Sigmoid colon (tissue), 7 donors: ENCODE results near the gene TRABD2B. TPM values are rescaled to one million over a fixed set of nuclear protein-coding genes. Genes with fewer than 3 reads are reported as not detected.

Source experiments
- DNase-seq: peaks from one replicate; pipeline ENCODE4 v3.0.0-alpha.2; 2019
- H3K27ac ChIP-seq, 4 donors: fragments of 200-600 bp; sonication (generic); one replicate each; pipeline ENCODE4 v1.5.1; 2016 to 2019; ENCODE audit warnings: mild to moderate bottlenecking in 1 of 4
- H3K27me3 ChIP-seq, 3 donors: fragments of 200-600 bp; sonication (generic); one replicate each; pipeline ENCODE4 v1.5.1; 2019; ENCODE audit warnings: mild to moderate bottlenecking in 1 of 3
- H3K36me3 ChIP-seq, 4 donors: fragments of 200-600 bp; sonication (generic); one replicate each; pipeline ENCODE4 v1.5.1; 2016 to 2019
- H3K4me1 ChIP-seq, 4 donors: fragments of 200-600 bp; sonication (generic); one replicate each; pipeline ENCODE4 v1.5.1; 2017 to 2019
- H3K4me3 ChIP-seq, 4 donors: fragments of 200-600 bp; sonication (generic); one replicate each; pipeline ENCODE4 v1.5.1; 2017 to 2019; ENCODE audit warnings: mild to moderate bottlenecking in 2 of 4, moderate library complexity in 1 of 4
- H3K9me3 ChIP-seq, 4 donors: fragments of 200-600 bp in 3 of 4; sonication (generic) in 3 of 4; one replicate each; pipeline versions ENCODE4 v1.5.1 to v1.6.1; 2013 to 2019
- EP300 ChIP-seq, 4 donors: sonication (generic); formaldehyde crosslinking; IDR thresholded peaks; one replicate each; pipeline ENCODE4 v1.6.1; 2017; ENCODE audit warnings: antibody characterized with exemption in 4 of 4
- POLR2A ChIP-seq, 2 donors: fragments of 450-650 bp; IDR thresholded peaks; one replicate each; pipeline ENCODE4 v1.6.1; 2016; ENCODE audit warnings: antibody characterized with exemption in 2 of 2, mild to moderate bottlenecking in 2 of 2, moderate library complexity in 2 of 2
- POLR2AphosphoS5 ChIP-seq, 4 donors: sonication (generic); formaldehyde crosslinking; IDR thresholded peaks; one replicate each; pipeline ENCODE4 v1.6.1; 2017; ENCODE audit warnings: antibody characterized with exemption in 4 of 4
- WGBS, 2 donors: extraction: QIAGEN DNeasy Blood & Tissue Kit; methylation state at CpG; one replicate each; pipeline ENCODE4 v1.1.7; 2013; 5-methylcytosine and 5-hydroxymethylcytosine counted together
- intact Hi-C: fragments of 100-400 bp; cut with DNase I; formaldehyde crosslinking; loops from one replicate; pipeline ENCODE4 v1.15.1; 2023
- polyA plus RNA-seq, 3 donors: library from polyadenylated mRNA; stranded (reverse); fragments of 200-250 nt; gene quantifications; one replicate each; pipeline ENCODE4 v1.2.3, GENCODE V29; 2013
- total RNA-seq, 4 donors: library from RNA; depleted of rRNA; stranded (reverse); fragments of >200 nt; gene quantifications; one replicate each; pipeline ENCODE4 v1.1.0, GENCODE V29; 2016
- TF ChIP-seq, protein P1 (sequence below), 4 experiments: fragments of 450-650 bp in 3 of 4; fragments of 200-600 bp in 1 of 4; IDR thresholded peaks; one replicate each; pipeline ENCODE4 v1.5.1; 2016 to 2019; ENCODE audit warnings: antibody characterized with exemption in 4 of 4, mild to moderate bottlenecking in 3 of 4, moderate library complexity in 2 of 4
- donor health status: healthy with polysubstance abuse.
- donor health status: Bipolar disorder and iron deficiency.
- donor health status: healthy.

The TRABD2B gene
- total and polyA plus RNA-seq, 7 donors = 0.63 to 1.8 (median 1.0) TPM; not detected in 1

DNA sequence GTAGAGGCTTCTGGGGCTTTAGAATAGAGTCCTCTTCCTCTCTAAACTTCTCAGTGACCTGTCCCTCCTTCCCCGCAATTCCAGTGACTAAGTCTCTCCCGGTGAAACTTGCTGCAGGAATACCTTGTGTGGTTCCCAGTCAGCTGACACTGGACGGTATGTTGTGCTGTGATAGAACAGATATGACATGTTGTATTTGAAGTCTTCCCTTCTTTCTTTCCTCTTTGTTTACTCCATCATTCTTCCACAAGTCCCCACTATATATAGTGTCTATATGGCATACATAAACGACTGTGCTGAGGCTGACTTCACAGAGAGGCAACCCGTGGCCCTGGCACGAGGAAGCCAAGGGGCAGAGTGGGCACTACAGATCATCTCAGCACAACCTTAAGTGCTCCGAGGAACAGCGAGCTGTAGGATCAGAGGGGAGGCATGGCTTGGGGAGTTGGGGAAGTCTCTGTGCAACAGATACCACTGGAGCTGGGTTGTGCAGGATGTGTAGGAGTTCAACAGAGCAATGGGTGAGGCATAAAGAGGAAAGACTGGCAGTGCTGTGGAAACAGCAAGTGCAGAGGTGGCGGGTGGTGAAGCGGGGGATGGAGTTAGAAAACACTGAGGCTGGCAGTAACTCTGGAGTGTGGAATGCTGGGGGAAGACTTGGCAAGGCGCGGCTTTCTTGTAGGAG is 237.8 kb downstream of the TRABD2B start:
- Histone ChIP-seq H3K27ac (no peak overlapping the region), H3K36me3 (no peaks in the 10 kb centered on the region), H3K27me3 (no peaks in the 10 kb centered on the region), H3K4me1 (peaks cover 0 to 15% (median 13%) of the 10 kb centered on the region in 4 donors), H3K9me3 (no peaks in the 10 kb centered on the region), H3K4me3 (no peak overlapping the region)
- DNase-seq = no peak
- intact Hi-C loops = no loop called here
- TF ChIP-seq EP300 (IDR thresholded peaks at IDR 0.05) = no peak
- no peak for TF ChIP-seq POLR2A (IDR thresholded peaks at IDR 0.05)
- 91 to 93% methylated on average over 12 of the region's 12 CpGs for WGBS, 2 donors

DNA sequence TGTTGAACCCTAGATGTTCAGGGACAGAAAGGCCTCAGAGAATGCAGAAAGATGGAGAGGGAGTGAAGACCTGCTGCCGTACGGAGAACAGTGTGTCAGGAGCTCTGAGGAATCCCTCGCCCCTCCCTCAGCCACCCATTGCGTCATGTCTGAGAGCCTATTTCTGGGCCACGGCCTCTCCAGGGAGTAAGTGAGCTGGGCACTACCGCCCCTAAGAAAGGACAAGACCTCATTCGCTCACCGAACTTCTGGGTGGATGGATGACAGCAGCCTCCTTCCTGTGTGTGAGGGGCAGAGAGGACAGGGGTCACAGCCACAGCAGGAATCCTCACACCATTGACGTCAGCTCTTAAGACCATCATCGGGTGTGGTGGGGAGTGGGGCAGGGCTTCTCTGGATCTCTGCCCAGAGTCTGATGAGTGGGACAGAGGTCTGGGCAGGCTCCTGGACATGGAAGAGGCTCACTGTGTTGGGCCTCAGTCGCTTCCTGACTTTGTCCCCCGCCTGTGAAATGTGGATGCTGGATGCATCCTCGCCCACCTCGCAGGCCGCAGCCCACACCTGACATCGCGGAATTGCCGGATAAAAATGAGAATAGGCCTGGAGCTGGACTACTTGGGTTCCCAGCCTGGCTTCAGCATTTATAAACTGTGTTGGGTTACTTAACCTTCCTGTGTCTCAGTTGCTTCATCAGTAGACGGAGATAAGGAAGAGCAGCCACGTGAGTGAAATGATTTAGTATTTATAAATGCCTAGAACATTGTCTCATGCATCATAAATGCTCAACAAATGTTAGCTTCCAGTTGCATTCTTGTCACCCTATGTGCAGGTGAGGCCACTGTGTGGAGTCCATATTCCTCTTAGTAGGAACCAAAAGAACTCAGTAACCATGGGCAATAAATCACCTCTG is 238.6 kb downstream of the TRABD2B start:
- Histone ChIP-seq H3K4me3 (no peak overlapping the region), H3K27me3 (no peaks in the 10 kb centered on the region), H3K9me3 (no peaks in the 10 kb centered on the region), H3K4me1 (peaks cover 0 to 7% (median 7%) of the 10 kb centered on the region in 4 donors), H3K27ac (no peak overlapping the region), H3K36me3 (no peaks in the 10 kb centered on the region)
- DNase-seq = peak; percentile 41
- TF ChIP-seq POLR2A (IDR thresholded peaks at IDR 0.05) = no peak
- TF ChIP-seq EP300 (IDR thresholded peaks at IDR 0.05) = no peak
- 79 to 85% methylated on average over 20 of the region's 20 CpGs for WGBS, 2 donors
- intact Hi-C loops = no loop called here

DNA sequence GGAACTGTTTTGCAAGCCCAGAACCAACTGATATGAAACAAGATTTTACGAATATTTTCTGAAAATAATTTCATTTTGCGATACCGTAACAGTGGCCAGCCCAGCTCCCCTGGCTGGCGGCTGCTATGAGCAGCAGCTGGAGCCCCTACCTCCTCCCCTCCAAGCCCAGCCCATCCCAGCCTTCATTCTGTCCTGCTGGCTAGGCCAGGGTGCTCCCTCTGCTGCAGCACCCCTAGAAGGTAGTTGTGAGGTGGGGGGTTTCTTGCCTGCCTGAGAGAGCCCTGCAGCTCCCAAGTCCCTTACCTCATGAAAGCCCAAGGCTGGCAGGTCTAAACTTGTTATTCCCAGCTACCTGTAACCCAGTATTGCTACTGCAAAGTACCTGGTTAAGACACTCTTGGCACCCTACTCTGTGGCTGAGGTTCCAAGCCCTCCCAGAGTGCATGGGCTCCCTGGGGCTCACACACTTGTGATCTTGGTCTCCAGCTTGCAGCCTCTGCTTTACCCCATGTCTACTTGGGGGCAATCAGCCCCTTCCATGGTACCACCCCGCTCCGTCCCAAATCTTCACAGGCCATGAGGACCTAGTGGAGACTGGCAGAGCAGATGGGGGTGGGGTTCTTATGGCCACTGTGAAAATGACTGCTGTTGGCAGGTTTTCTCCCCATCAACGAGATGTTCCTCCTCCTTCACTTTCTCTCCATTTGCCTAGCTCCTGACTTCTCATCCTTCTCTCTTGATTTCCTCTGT is 239.8 kb downstream of the TRABD2B start:
- DNase-seq = peak; percentile 38
- intact Hi-C loops = no loop called here
- TF ChIP-seq EP300 (IDR thresholded peaks at IDR 0.05) (no peak), POLR2A (IDR thresholded peaks at IDR 0.05) (no peak), POLR2AphosphoS5 (IDR thresholded peaks at IDR 0.05) (no peak)
- TF ChIP-seq, protein P1, sequence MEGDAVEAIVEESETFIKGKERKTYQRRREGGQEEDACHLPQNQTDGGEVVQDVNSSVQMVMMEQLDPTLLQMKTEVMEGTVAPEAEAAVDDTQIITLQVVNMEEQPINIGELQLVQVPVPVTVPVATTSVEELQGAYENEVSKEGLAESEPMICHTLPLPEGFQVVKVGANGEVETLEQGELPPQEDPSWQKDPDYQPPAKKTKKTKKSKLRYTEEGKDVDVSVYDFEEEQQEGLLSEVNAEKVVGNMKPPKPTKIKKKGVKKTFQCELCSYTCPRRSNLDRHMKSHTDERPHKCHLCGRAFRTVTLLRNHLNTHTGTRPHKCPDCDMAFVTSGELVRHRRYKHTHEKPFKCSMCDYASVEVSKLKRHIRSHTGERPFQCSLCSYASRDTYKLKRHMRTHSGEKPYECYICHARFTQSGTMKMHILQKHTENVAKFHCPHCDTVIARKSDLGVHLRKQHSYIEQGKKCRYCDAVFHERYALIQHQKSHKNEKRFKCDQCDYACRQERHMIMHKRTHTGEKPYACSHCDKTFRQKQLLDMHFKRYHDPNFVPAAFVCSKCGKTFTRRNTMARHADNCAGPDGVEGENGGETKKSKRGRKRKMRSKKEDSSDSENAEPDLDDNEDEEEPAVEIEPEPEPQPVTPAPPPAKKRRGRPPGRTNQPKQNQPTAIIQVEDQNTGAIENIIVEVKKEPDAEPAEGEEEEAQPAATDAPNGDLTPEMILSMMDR (IDR thresholded peaks at IDR 0.05) = no peak

DNA sequence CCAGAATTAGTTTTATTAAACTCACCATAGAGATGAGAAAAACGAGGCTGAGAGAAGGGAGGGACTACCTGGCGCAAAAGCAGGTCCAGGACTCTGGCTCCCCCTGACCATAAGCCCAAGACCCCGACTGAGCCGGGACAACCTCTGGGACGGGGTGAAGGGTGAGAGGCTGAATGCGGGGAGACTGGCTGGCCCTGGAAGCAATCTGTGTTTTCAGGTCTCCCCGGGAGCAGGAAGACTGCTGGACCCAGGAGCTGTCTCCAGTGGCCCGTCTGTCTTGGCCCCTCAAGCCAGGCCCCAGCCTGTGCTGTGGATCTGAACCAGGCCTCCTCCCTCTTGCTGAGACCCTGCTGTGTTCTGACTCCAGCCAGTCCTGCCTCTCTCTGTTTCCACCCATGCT is 240.8 kb downstream of the TRABD2B start:
- WGBS, 2 donors = 91 to 92% methylated on average over 8 of the region's 8 CpGs
- H3K27ac ChIP-seq = no peak overlapping the region
- H3K36me3 ChIP-seq = no peaks in the 10 kb centered on the region
- DNase-seq = no peak
- H3K4me3 ChIP-seq = no peak overlapping the region
- TF ChIP-seq POLR2AphosphoS5 (IDR thresholded peaks at IDR 0.05) = no peak
- TF ChIP-seq, protein P1 (IDR thresholded peaks at IDR 0.05) = no peak
- no peak for TF ChIP-seq POLR2A (IDR thresholded peaks at IDR 0.05)
- no peak for TF ChIP-seq EP300 (IDR thresholded peaks at IDR 0.05)
- H3K27me3 ChIP-seq = no peaks in the 10 kb centered on the region
- intact Hi-C loops = no loop called here
- no peaks in the 10 kb centered on the region for H3K9me3 ChIP-seq
- H3K4me1 ChIP-seq = peaks cover 0 to 18% (median 17%) of the 10 kb centered on the region in 4 donors

More for the DNA sequence above, 239.8 kb downstream of the TRABD2B start:
- H3K9me3 ChIP-seq = no peaks in the 10 kb centered on the region
- H3K36me3 ChIP-seq = no peaks in the 10 kb centered on the region
- WGBS, 2 donors = 89 to 95% methylated on average over 7 of the region's 7 CpGs
- no peak overlapping the region for H3K4me3 ChIP-seq
- peaks cover 0 to 8% (median 8%) of the 10 kb centered on the region in 4 donors for H3K4me1 ChIP-seq
- no peak overlapping the region for H3K27ac ChIP-seq
- H3K27me3 ChIP-seq = no peaks in the 10 kb centered on the region

DNA sequence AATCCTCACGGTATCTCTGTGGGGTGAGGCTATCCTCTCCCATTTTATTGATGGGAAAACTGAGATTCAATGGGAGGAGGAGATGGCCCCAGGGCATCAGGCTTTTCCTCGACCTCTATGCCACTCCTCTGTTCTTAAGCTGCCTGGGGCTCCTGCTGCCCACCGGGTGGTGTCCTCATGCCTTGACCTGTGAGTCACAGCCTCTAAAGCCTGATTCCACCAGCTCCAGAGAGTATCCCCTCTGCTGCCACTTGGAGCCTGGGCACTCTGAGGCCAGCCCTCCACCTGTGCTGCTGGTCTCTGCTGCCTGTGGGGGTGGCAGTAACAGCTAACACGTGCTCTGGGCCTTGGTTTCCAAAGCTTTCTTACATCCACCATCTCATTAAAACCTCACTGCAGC is 241.2 kb downstream of the TRABD2B start:
- no peak for DNase-seq
- H3K9me3 ChIP-seq = no peaks in the 10 kb centered on the region
- intact Hi-C loops = no loop called here
- no peaks in the 10 kb centered on the region for H3K36me3 ChIP-seq
- WGBS, 2 donors = 88% methylated on average over 4 of the region's 4 CpGs
- H3K27me3 ChIP-seq = no peaks in the 10 kb centered on the region
- H3K4me3 ChIP-seq = no peak overlapping the region
- peaks cover 0 to 21% (median 20%) of the 10 kb centered on the region in 4 donors for H3K4me1 ChIP-seq
- no peak for TF ChIP-seq POLR2AphosphoS5 (IDR thresholded peaks at IDR 0.05)
- H3K27ac ChIP-seq = no peak overlapping the region
